Adrenal gland (tissue), 12 donors: ENCODE results near the gene CARD19. TPM values are rescaled to one million over a fixed set of nuclear protein-coding genes. Genes with fewer than 3 reads are reported as not detected.

Source experiments
- DNase-seq, 7 donors: peaks; one replicate each; pipeline ENCODE4 v3.0.0-alpha.2; 2019 to 2020
- H3K27ac ChIP-seq, 5 donors: fragments of 200-600 bp; sonication (generic) in 4 of 5; 1 replicate in 3 of 5; 2 replicates in 2 of 5; pipeline versions ENCODE4 v1.5.1 to v1.8.0; 2016 to 2020; ENCODE audit warnings: mild to moderate bottlenecking in 1 of 5
- H3K27me3 ChIP-seq: fragments of 200-600 bp; 2 replicates; pipeline ENCODE4 v1.8.0; 2021
- H3K36me3 ChIP-seq, 2 donors: fragments of 200-600 bp; replicated peaks in 1 of 2; 1 replicate in 1 of 2; 2 replicates in 1 of 2; pipeline versions ENCODE4 v1.5.1 to v1.8.0; 2018 to 2022
- H3K4me1 ChIP-seq, 2 donors: fragments of 200-600 bp; replicated peaks in 1 of 2; 1 replicate in 1 of 2; 2 replicates in 1 of 2; pipeline versions ENCODE4 v1.5.1 to v1.8.0; 2018 to 2021
- H3K4me3 ChIP-seq, 4 donors: fragments of 200-600 bp; sonication (generic) in 3 of 4; one replicate each; pipeline ENCODE4 v1.5.1; 2016 to 2018
- H3K9me3 ChIP-seq, 3 donors: fragments of 200-600 bp; sonication (generic) in 1 of 3; replicated peaks in 1 of 3; 1 replicate in 2 of 3; 2 replicates in 1 of 3; pipeline versions ENCODE4 v1.5.1 to v1.8.0; 2016 to 2021
- POLR2A ChIP-seq, 2 donors: fragments of 450-650 bp; IDR thresholded peaks; one replicate each; pipeline ENCODE4 v1.6.1; 2017; ENCODE audit warnings: antibody characterized with exemption in 2 of 2, mild to moderate bottlenecking in 2 of 2, moderate library complexity in 1 of 2
- WGBS, 4 donors: extraction: QIAGEN DNeasy Blood & Tissue Kit in 2 of 4; methylation state at CpG; one replicate each; pipeline versions ENCODE4 v1.1.5 to v1.1.7; 2013 to 2017; 5-methylcytosine and 5-hydroxymethylcytosine counted together
- intact Hi-C, 2 donors: fragments of 100-400 bp; cut with DNase I; formaldehyde crosslinking; loops; one replicate each; pipeline versions ENCODE4 v1.14.1 to v1.15.0; 2022 to 2023
- polyA plus RNA-seq, 3 donors: library from polyadenylated mRNA; stranded (reverse); fragments of 200-250 nt in 2 of 3; fragments of 350-450 nt in 1 of 3; fragmentation: Illumina TruSeq in 1 of 3; extraction: RNeasy Lipid Tissue Mini Kit (QIAGEN cat#74804) in 1 of 3; gene quantifications; one replicate each; pipeline ENCODE4 v1.2.3, GENCODE V29; 2013 to 2014
- total RNA-seq, 9 donors: library from RNA; depleted of rRNA in 4 of 9; stranded (reverse); fragments of >200 nt in 4 of 9; fragments of 120-200 nt in 1 of 9; fragmentation: NEBNext Ultra II Directional in 1 of 9; extraction: Animal tissue kit (Norgen Biotek cat#: 25700) in 1 of 9; gene quantifications; one replicate each; pipeline versions ENCODE4 v1.1.0 to v1.2.4, GENCODE V29; 2013 to 2023
- TF ChIP-seq, protein P1 (sequence below), 6 experiments: fragments of 450-650 bp in 4 of 6; fragments of 200-600 bp in 2 of 6; sonication (generic) in 1 of 6; IDR thresholded peaks; 1 replicate in 5 of 6; 2 replicates in 1 of 6; pipeline versions ENCODE4 v1.5.1 to v1.8.0; 2016 to 2021; ENCODE audit warnings: antibody characterized with exemption in 6 of 6, mild to moderate bottlenecking in 2 of 6, moderate library complexity in 1 of 6
- donor health status: healthy with polysubstance abuse.
- donor health status: Bipolar disorder and iron deficiency.
- donor health status: DM: yes; HTN: yes; CAD: no.
- donor health status: DM: no; HTN: no; CAD: no.
- donor health status: DM: no; HTN: no; CAD: no.
- donor health status: DM: yes; HTN: yes; CAD: no.

The CARD19 gene
- total and polyA plus RNA-seq, 12 donors = 10.7 to 75.0 (median 41.3) TPM

DNA sequence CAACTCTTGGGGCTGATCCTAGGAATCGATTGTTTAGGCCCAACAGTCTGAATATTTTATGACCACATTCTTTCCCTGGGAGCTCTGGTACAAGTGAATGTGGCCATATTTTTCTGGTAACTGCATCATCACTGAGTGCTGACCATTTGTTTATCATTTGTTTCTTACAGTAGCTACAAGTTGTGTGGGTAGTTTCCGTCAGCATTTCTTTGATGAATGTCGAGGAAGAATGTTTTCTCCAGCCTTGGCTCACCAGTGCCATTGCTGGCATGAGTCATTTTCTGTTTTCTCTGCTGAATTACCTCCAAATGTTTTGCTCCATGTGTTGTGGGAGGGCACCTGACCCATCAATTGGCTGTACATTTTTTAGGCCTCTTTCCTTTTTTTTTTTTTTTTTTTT lies 14.1 kb upstream of the CARD19 start:
- intact Hi-C loops = no loop called here
- peak in 6 of 7 donors; percentile 20 to 58 (median 52) for DNase-seq

DNA sequence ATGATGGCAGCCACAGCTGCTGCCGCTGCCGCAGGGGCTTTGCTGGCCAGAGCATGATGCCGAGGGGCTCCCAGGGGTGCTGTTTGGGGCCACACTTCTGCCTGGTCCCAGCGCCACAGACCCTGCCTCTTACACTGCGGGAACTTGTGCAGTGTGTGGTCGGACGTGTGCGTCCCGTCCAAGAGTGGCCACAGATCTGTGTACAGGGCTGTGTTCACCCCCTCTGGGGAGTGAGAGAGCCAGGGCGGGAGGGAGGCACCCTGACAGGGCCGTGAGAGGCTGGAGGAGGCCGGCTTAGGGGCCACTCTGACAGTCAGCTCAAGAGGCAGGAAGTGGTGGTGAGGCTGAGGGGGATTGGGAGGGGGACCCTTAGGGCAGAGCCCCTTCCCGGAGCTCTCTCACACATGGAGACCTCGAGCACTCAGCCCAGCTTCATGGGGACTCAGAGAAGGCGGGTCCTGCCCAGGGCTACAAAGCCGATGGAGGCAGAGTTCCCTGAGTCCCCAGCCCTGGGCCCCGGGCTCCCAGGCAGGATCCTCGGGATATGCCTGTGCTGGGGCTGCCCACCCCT lies 13.1 kb upstream of the CARD19 start:
- no peaks in the 10 kb centered on the region for H3K4me1 ChIP-seq
- peak in 4 of 7 donors; percentile 12 to 34 (median 14) for DNase-seq
- TF ChIP-seq POLR2A (IDR thresholded peaks at IDR 0.05) = no peak
- TF ChIP-seq, protein P1, sequence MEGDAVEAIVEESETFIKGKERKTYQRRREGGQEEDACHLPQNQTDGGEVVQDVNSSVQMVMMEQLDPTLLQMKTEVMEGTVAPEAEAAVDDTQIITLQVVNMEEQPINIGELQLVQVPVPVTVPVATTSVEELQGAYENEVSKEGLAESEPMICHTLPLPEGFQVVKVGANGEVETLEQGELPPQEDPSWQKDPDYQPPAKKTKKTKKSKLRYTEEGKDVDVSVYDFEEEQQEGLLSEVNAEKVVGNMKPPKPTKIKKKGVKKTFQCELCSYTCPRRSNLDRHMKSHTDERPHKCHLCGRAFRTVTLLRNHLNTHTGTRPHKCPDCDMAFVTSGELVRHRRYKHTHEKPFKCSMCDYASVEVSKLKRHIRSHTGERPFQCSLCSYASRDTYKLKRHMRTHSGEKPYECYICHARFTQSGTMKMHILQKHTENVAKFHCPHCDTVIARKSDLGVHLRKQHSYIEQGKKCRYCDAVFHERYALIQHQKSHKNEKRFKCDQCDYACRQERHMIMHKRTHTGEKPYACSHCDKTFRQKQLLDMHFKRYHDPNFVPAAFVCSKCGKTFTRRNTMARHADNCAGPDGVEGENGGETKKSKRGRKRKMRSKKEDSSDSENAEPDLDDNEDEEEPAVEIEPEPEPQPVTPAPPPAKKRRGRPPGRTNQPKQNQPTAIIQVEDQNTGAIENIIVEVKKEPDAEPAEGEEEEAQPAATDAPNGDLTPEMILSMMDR (IDR thresholded peaks at IDR 0.05) = no peak
- intact Hi-C loops = no loop called here
- no peaks in the 10 kb centered on the region for H3K36me3 ChIP-seq
- no peak overlapping the region for H3K27ac ChIP-seq
- 71 to 86% (median 75%) methylated on average over 7 to 18 of the region's 18 CpGs for WGBS, 4 donors
- no peak overlapping the region for H3K4me3 ChIP-seq
- H3K27me3 ChIP-seq = no peaks in the 10 kb centered on the region
- no peaks in the 10 kb centered on the region for H3K9me3 ChIP-seq

More for the DNA sequence above, 14.1 kb upstream of the CARD19 start:
- Histone ChIP-seq H3K4me3 (no peak overlapping the region), H3K36me3 (no peaks in the 10 kb centered on the region), H3K9me3 (no peaks in the 10 kb centered on the region), H3K27ac (peak overlapping the region in 2 of 5 donors; percentile 31 to 75), H3K27me3 (no peaks in the 10 kb centered on the region), H3K4me1 (no peaks in the 10 kb centered on the region)
- 55 to 66% (median 63%) methylated on average over 3 of the region's 3 CpGs for WGBS, 4 donors
- TF ChIP-seq, protein P1 (IDR thresholded peaks at IDR 0.05) = no peak
- no peak for TF ChIP-seq POLR2A (IDR thresholded peaks at IDR 0.05)

DNA sequence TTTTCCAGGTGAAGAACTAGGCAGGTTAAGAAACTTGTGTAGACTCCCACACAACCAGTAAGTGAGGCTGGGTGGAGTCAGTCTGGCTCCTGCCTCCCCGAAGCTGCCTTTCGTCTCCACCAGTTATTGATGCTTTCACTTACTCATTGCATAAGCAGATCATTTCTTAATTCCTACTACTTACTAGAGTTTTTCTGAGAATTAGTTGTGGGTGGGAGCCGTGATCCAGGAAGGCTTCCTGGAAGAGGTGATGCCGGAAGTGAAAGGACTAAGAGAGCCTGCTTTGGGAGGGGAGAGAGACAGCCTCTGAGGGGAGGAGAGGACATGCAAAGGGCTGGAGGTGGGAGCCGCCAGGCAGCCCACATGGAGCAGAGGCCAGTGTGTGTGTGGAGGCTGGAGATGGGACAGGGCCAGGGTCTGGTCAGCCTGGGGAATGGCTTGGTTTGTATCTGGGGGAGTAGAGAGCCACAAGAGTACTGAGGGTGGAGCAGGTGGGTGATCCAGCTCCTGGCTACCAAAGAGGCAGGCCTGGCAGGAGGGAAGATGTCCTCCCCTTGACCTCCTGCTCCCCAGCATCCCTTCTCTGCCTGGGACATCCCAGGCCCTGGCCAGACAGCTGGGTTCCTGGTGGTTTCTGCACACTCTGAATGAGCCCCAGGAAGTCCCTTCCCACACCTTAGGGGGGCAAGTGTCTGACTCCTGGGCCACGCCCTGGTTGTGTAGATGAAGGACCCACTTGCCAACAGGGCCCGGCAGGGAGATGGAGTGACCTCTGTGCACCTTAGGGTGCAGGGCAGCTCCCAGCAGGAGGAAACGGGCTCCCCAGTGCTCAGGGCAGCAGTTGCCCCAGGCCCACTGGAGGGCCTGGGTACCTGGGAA lies 12.2 kb upstream of the CARD19 start:
- Histone ChIP-seq H3K4me1 (no peaks in the 10 kb centered on the region), H3K9me3 (no peaks in the 10 kb centered on the region), H3K27ac (no peak overlapping the region), H3K4me3 (no peak overlapping the region), H3K27me3 (no peaks in the 10 kb centered on the region), H3K36me3 (no peaks in the 10 kb centered on the region)
- DNase-seq = peak in 4 of 7 donors; percentile 8 to 38 (median 12)
- WGBS, 4 donors = 82 to 89% (median 87%) methylated on average over 6 to 8 of the region's 8 CpGs
- TF ChIP-seq, protein P1 (IDR thresholded peaks at IDR 0.05) = no peak
- intact Hi-C loops = no loop called here

DNA sequence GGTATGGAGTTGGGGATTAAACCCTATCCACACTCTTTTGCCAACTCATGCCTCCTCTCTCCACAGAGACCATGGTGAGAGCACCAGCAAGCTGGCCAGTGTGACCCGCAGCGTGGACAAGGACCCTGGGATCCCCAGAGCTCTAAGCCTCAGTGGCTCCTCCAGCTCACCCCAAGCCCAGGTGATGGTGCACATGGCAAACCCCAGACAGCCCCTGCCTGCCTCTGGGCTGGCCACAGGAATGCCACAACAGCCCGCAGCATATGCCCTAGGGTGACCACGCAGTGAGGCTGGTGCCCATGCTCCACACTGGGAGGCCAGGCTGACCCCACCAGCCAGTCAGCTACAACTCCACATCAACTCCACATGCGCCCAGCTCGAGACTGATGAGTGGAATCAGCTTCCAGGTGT lies 11.5 kb upstream of the CARD19 start:
- Histone ChIP-seq H3K9me3 (no peaks in the 10 kb centered on the region), H3K4me3 (no peak overlapping the region), H3K27ac (no peak overlapping the region), H3K27me3 (no peaks in the 10 kb centered on the region), H3K4me1 (no peaks in the 10 kb centered on the region), H3K36me3 (no peaks in the 10 kb centered on the region)
- peak in 4 of 7 donors; percentile 8 to 39 (median 10) for DNase-seq
- 88 to 100% (median 97%) methylated on average over 3 to 6 of the region's 6 CpGs for WGBS, 4 donors
- TF ChIP-seq POLR2A (IDR thresholded peaks at IDR 0.05) = no peak
- TF ChIP-seq, protein P1 (IDR thresholded peaks at IDR 0.05) = no peak
- intact Hi-C loops = no loop called here
